AG04450 (cell line): ENCODE data around the gene TACO1. TPM values are rescaled to one million over a fixed set of nuclear protein-coding genes. Genes with fewer than 3 reads are reported as not detected.

Experiments used
- CTCF ChIA-PET: fragments of 300-600, 350-600 bp; formaldehyde crosslinking; extraction: SDS; loops from one replicate; lab custom pipeline; 2022; ENCODE audit warnings: antibody characterized with exemption, inconsistent platforms; lab: Charles Lee
- POLR2A ChIA-PET: fragments of 350-600 bp; formaldehyde crosslinking; extraction: SDS; loops from one replicate; lab custom pipeline; 2021; ENCODE audit warnings: antibody characterized with exemption, inconsistent platforms; lab: Yijun Ruan, JAX
- DNase-seq: peaks from one replicate; pipeline ENCODE4 v3.0.0-alpha.2; 2011; ENCODE audit warnings: low read depth, low spot score
- H3K27ac ChIP-seq: one replicate; pipeline ENCODE4 v1.5.1; 2012; ENCODE audit warnings: low read depth, low read length, control low read depth
- H3K27me3 ChIP-seq: one replicate; pipeline ENCODE4 v1.6.0; 2012; ENCODE audit warnings: low read length; ENCODE audit not compliant: control insufficient read depth, insufficient read depth
- H3K4me3 ChIP-seq: 2 replicates; pipeline ENCODE4 v1.5.1; 2011; ENCODE audit warnings: mild to moderate bottlenecking, low read depth, low read length, control low read depth
- H3K9me3 ChIP-seq: 2 replicates; pipeline ENCODE4 v1.5.1; 2012; ENCODE audit warnings: low read length; ENCODE audit not compliant: control insufficient read depth, insufficient read depth
- CTCF ChIP-seq: IDR thresholded peaks from 2 replicates; pipeline ENCODE4 v1.5.1; 2011; ENCODE audit warnings: low read depth, low read length, control low read depth, inconsistent platforms
- polyA plus RNA-seq: library from polyadenylated mRNA; depleted of rRNA; stranded (reverse); fragments of >200 nt; gene quantifications from 2 replicates; pipeline ENCODE4 v1.2.3, GENCODE V29; 2011

Gene TACO1
- polyA plus RNA-seq, 1 experiment, result 23.2 TPM

GRCh38 chr17:63578769-63579111, 22.0 kb upstream of the TACO1 start:
- Histone ChIP-seq H3K27ac (no peak overlapping the region), H3K27me3 (no peaks in the 10 kb centered on the region), H3K9me3 (no peaks in the 10 kb centered on the region), H3K4me3 (no peak overlapping the region)
- DNase-seq, result no peak
- no peak for TF ChIP-seq CTCF
- ChIA-PET CTCF (interaction anchor here (0.9 to 1.1 kb wide), 2 partner anchors 34 to 153 kb away, joined by 3 to 4 read pairs; no protein-coding TSS in a partner anchor), POLR2A (interaction anchor here (0.7 kb wide), 1 partner anchor 17 kb away, joined by 3 read pairs; no protein-coding TSS in a partner anchor)

- POLR2A ChIA-PET, result no interaction called here
- CTCF ChIA-PET, result interaction anchor here (0.6 to 1.1 kb wide), 3 partner anchors 17 to 154 kb away, joined by 3 to 4 read pairs (median 3); no protein-coding TSS in a partner anchor
Measured at GRCh38 chr17:63579633-63580032, 21.1 kb upstream of the TACO1 start.

GRCh38 chr17:63587770-63588169, 12.9 kb upstream of the TACO1 start:
- Histone ChIP-seq H3K27ac (no peak overlapping the region), H3K27me3 (no peaks in the 10 kb centered on the region), H3K4me3 (no peak overlapping the region), H3K9me3 (no peaks in the 10 kb centered on the region)
- no peak for TF ChIP-seq CTCF
- CTCF ChIA-PET, result interaction anchor here (1.1 kb wide), 1 partner anchor 160 kb away, joined by 4 read pairs; no protein-coding TSS in a partner anchor
- POLR2A ChIA-PET, result interaction anchor here (0.6 to 0.7 kb wide), 2 partner anchors 36 to 126 kb away, joined by 3 to 4 read pairs; no protein-coding TSS in a partner anchor
- no peak for DNase-seq

More at GRCh38 chr17:63579633-63580032, 21.1 kb upstream of the TACO1 start:
- no peaks in the 10 kb centered on the region for H3K27me3 ChIP-seq
- H3K4me3 ChIP-seq, result no peak overlapping the region
- no peak overlapping the region for H3K27ac ChIP-seq
- DNase-seq, result no peak
- no peaks in the 10 kb centered on the region for H3K9me3 ChIP-seq
- TF ChIP-seq CTCF, result no peak

- Histone ChIP-seq H3K27me3 (no peaks in the 10 kb centered on the region), H3K4me3 (no peak overlapping the region), H3K27ac (peak overlapping the region; percentile 12), H3K9me3 (no peaks in the 10 kb centered on the region)
- ChIA-PET POLR2A (no interaction called here), CTCF (interaction anchor here (0.5 to 0.9 kb wide), 2 partner anchors 23 to 390 kb away, joined by 3 to 5 read pairs; no protein-coding TSS in a partner anchor)
- TF ChIP-seq CTCF, result no peak
- no peak for DNase-seq
Measured at GRCh38 chr17:63588797-63589196, 11.9 kb upstream of the TACO1 start.

GRCh38 chr17:63589646-63590045, 11.0 kb upstream of the TACO1 start:
- Histone ChIP-seq H3K9me3 (no peaks in the 10 kb centered on the region), H3K4me3 (no peak overlapping the region), H3K27me3 (no peaks in the 10 kb centered on the region), H3K27ac (no peak overlapping the region)
- POLR2A ChIA-PET, result no interaction called here
- TF ChIP-seq CTCF, result no peak
- CTCF ChIA-PET, result no interaction called here
- no peak for DNase-seq
